Measurements from ENCODE around the gene DPM2. TPM values are rescaled to one million over a fixed set of nuclear protein-coding genes. Genes with fewer than 3 reads are reported as not detected.
A peak's percentile ranks its signal among the peaks of the same experiment; 100 is the strongest.

DPM2 gene
- total and polyA plus RNA-seq, 2 experiments from 2014 or later, result 27.0 to 66.5 TPM

DNA sequence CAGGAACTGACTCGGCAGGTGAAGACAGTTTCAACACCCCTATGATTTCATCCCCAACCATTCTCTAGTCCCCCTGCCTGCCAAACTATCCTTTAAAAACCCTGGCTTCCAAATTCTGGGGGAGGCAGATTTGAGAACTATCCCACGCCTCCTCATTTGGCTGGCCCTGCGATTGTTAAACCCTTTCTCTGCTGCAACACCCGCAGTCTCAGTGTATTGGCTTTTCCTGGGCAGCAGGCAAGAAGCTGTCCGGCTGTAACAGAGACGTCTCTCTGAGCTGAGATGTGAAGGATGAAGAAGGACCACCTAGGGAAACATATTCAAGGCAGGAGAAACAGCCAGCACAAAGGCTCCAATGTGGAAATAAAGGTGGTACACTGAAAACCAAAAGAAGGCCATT is 44.8 kb downstream of the DPM2 start:
- Histone ChIP-seq H2AFZ (no peak overlapping the region), H3F3A (ENCODE audit: insufficient read depth) (peaks cover 3% of the 10 kb centered on the region; the same call in 1 of the 2 replicates), H3K27me3 (replicated peaks; ENCODE audit: insufficient read depth) (no peaks in the 10 kb centered on the region), H3K4me2 (ENCODE audit: unreplicated experiment) (no peak overlapping the region), H3K27ac (no peak overlapping the region), H4K20me1 (ENCODE audit: insufficient read depth) (no peaks in the 10 kb centered on the region), H3K4me1 (ENCODE audit: insufficient read depth) (peaks cover 10% of the 10 kb centered on the region), H3K9me2 (ENCODE audit: insufficient read depth) (no peaks in the 10 kb centered on the region), H3K4me3 (no peak overlapping the region), H3K9ac (no peak overlapping the region), H3K9me3 (ENCODE audit: low read depth) (no peaks in the 10 kb centered on the region), H3K79me2 (ENCODE audit: insufficient read depth) (peaks cover 73% of the 10 kb centered on the region), H3K36me3 (ENCODE audit: low read depth) (peaks cover 72% of the 10 kb centered on the region; the same call in 1 of the 2 replicates)
- no peak for DNase-seq
- in situ Hi-C loops (cut with MboI), result no loop called here
- TF ChIP-seq EZH2phosphoT487 (IDR thresholded peaks at IDR 0.05; ENCODE audit: insufficient read depth, low read depth) (no peak), EZH2 (IDR thresholded peaks at IDR 0.05; ENCODE audit: insufficient read depth, poor library complexity, severe bottlenecking) (no peak)
- WGBS, 2 experiments (ENCODE audit: low coverage in 1 of 2, low lambda C conversion rate in 2 of 2, missing lambda C conversion rate in 2 of 2), result 86 to 91% methylated on average over 6 of the region's 6 CpGs

DNA sequence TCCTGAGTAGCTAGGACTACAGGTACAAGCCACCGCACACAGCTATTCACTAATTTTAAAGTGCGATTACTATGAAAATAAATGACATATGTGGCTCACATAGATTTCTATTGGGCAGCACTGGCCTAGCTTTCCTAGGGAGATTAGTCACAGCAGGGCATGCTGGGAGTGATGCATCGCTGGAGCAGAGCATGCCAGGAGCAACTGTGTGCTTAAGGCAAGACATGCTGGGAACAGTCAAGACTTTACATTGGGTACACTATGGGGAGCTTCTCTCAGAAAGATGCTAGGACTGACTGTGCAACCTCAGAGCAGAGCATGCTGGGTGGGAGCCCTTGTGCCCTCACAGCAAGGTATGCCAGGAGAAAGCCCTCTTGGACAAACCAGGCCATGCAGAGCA is 47.6 kb downstream of the DPM2 start:
- WGBS, 2 experiments (ENCODE audit: low coverage in 1 of 2, low lambda C conversion rate in 2 of 2, missing lambda C conversion rate in 2 of 2), result 96 to 98% methylated on average over 3 of the region's 3 CpGs
- no peak overlapping the region for H3K4me3 ChIP-seq
- DNase-seq, result peak; percentile 44
- H4K20me1 ChIP-seq (ENCODE audit: insufficient read depth), result no peaks in the 10 kb centered on the region
- TF ChIP-seq EZH2 (IDR thresholded peaks at IDR 0.05; ENCODE audit: insufficient read depth, poor library complexity, severe bottlenecking) (no peak), EZH2phosphoT487 (IDR thresholded peaks at IDR 0.05; ENCODE audit: insufficient read depth, low read depth) (no peak)
- H3K9ac ChIP-seq, result no peak overlapping the region
- H2AFZ ChIP-seq, result no peak overlapping the region
- H3K4me2 ChIP-seq (ENCODE audit: unreplicated experiment), result no peak overlapping the region
- no peaks in the 10 kb centered on the region for H3K9me2 ChIP-seq (ENCODE audit: insufficient read depth)
- H3F3A ChIP-seq (ENCODE audit: insufficient read depth), result no peaks in the 10 kb centered on the region; the same call in 1 of the 2 replicates
- peaks cover 82% of the 10 kb centered on the region; the same call in 1 of the 2 replicates for H3K36me3 ChIP-seq (ENCODE audit: low read depth)
- H3K27me3 ChIP-seq (replicated peaks; ENCODE audit: insufficient read depth), result no peaks in the 10 kb centered on the region
- peaks cover 53% of the 10 kb centered on the region for H3K79me2 ChIP-seq (ENCODE audit: insufficient read depth)
- H3K9me3 ChIP-seq (ENCODE audit: low read depth), result no peaks in the 10 kb centered on the region
- no peaks in the 10 kb centered on the region for H3K4me1 ChIP-seq (ENCODE audit: insufficient read depth)
- H3K27ac ChIP-seq, result no peak overlapping the region
- in situ Hi-C loops (cut with MboI), result no loop called here

DNA sequence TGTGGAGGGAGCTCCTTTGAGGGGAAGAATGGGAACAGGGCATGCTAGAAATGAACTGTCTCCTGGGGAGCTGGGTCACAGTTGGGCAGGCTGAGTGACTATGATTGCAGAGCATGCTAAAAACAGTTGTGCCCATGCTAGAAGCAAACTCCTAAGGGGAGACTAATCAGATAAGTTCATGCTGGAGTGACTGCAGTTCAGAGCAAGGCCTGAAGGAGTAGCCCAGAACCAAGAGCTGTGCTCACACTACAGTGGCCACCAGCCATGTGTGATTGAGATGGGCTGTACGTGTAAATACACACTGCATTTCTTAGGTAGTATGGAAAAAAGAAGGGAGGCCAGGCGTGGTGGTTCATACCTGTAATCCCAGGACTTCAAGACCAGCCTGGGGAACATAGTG is 49.9 kb downstream of the DPM2 start:
- in situ Hi-C loops (cut with MboI), result no loop called here
- peaks cover 38% of the 10 kb centered on the region for H3K79me2 ChIP-seq (ENCODE audit: insufficient read depth)

DNA sequence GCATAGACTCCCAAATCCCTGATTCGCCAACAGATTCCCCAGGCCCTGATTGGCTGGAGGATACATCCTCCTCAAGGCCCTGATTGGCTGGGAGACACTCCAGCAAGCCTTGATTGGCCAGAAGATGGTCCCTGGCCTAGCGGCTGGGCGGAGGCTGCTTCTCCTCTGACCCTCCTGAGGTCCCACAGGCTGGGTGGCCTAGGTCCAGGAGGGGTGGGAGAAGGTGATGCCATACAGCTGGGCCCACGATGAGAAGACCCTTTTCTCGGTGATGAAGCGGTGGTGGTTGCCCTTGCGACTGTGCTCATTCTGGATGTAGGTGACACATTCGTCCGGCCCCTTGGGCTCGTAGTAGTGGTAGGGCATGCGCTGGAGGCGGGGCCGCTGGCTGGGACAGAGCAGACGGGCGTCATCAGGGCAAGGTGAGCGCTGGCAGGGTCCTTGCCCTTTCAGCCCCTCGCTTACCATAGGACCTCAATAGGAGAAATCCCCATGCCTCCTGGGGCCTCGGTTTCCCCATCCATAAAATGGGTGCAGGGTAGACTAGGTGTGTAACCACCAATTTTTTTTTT is 51.2 kb downstream of the DPM2 start:
- DNase-seq, result peak; percentile 30
- TF ChIP-seq EZH2phosphoT487 (IDR thresholded peaks at IDR 0.05; ENCODE audit: insufficient read depth, low read depth), result no peak
- no peak for TF ChIP-seq EZH2 (IDR thresholded peaks at IDR 0.05; ENCODE audit: insufficient read depth, poor library complexity, severe bottlenecking)
- in situ Hi-C loops (cut with MboI), result no loop called here
- Histone ChIP-seq H3K4me3 (no peak overlapping the region), H4K20me1 (ENCODE audit: insufficient read depth) (no peaks in the 10 kb centered on the region), H3K4me1 (ENCODE audit: insufficient read depth) (no peaks in the 10 kb centered on the region), H3K4me2 (ENCODE audit: unreplicated experiment) (no peak overlapping the region), H3K9me3 (ENCODE audit: low read depth) (no peaks in the 10 kb centered on the region), H3K9ac (no peak overlapping the region), H3F3A (ENCODE audit: insufficient read depth) (no peaks in the 10 kb centered on the region; the same call in 1 of the 2 replicates), H3K79me2 (ENCODE audit: insufficient read depth) (peaks cover 30% of the 10 kb centered on the region), H3K9me2 (ENCODE audit: insufficient read depth) (no peaks in the 10 kb centered on the region), H3K36me3 (ENCODE audit: low read depth) (peaks cover 50% of the 10 kb centered on the region; the same call in 1 of the 2 replicates), H2AFZ (no peak overlapping the region), H3K27ac (no peak overlapping the region), H3K27me3 (replicated peaks; ENCODE audit: insufficient read depth) (no peaks in the 10 kb centered on the region)
- 95% methylated on average over 18 of the region's 18 CpGs for WGBS, 2 experiments (ENCODE audit: low coverage in 1 of 2, low lambda C conversion rate in 2 of 2, missing lambda C conversion rate in 2 of 2)

More for the DNA sequence above, 49.9 kb downstream of the DPM2 start:
- peak; percentile 49 for DNase-seq
- H3K27ac ChIP-seq, result no peak overlapping the region
- H3K9me2 ChIP-seq (ENCODE audit: insufficient read depth), result no peaks in the 10 kb centered on the region
- H3K4me3 ChIP-seq, result no peak overlapping the region
- H3K27me3 ChIP-seq (replicated peaks; ENCODE audit: insufficient read depth), result no peaks in the 10 kb centered on the region
- H4K20me1 ChIP-seq (ENCODE audit: insufficient read depth), result no peaks in the 10 kb centered on the region
- WGBS, 2 experiments (ENCODE audit: low coverage in 1 of 2, low lambda C conversion rate in 2 of 2, missing lambda C conversion rate in 2 of 2), result 74 to 83% methylated on average over 2 of the region's 2 CpGs
- TF ChIP-seq EZH2phosphoT487 (IDR thresholded peaks at IDR 0.05; ENCODE audit: insufficient read depth, low read depth) (no peak), EZH2 (IDR thresholded peaks at IDR 0.05; ENCODE audit: insufficient read depth, poor library complexity, severe bottlenecking) (no peak)
- no peak overlapping the region for H3K9ac ChIP-seq
- H3K36me3 ChIP-seq (ENCODE audit: low read depth), result peaks cover 59% of the 10 kb centered on the region; the same call in 1 of the 2 replicates
- no peaks in the 10 kb centered on the region for H3K4me1 ChIP-seq (ENCODE audit: insufficient read depth)
- no peaks in the 10 kb centered on the region for H3K9me3 ChIP-seq (ENCODE audit: low read depth)
- H3K4me2 ChIP-seq (ENCODE audit: unreplicated experiment), result no peak overlapping the region
- H2AFZ ChIP-seq, result no peak overlapping the region
- H3F3A ChIP-seq (ENCODE audit: insufficient read depth), result no peaks in the 10 kb centered on the region; the same call in 1 of the 2 replicates
